Caco-2 (cell line): Measurements from ENCODE around the gene EEF1AKMT1. TPM values are rescaled to one million over a fixed set of nuclear protein-coding genes. Genes with fewer than 3 reads are reported as not detected.

Source experiments
- BruUV-seq: library from RNA; stranded (reverse); fragments of 400-500 nt; replicated peaks from 2 replicates; lab custom pipeline; 2021; lab: Mats Ljungman, UMichigan
- CTCF ChIA-PET: fragments of 300-600 bp; sonication (Branson Sonifier 250); formaldehyde crosslinking; loops from one replicate; lab custom pipeline; 2022; ENCODE audit warnings: antibody characterized with exemption; lab: Charles Lee
- POLR2A ChIA-PET: fragments of 300-600 bp; sonication (Branson Sonifier 250); formaldehyde crosslinking; loops from one replicate; lab custom pipeline; 2022; ENCODE audit warnings: antibody characterized with exemption; lab: Charles Lee
- DNase-seq, 2 experiments: peaks; one replicate each; pipeline versions ENCODE4 v3.0.0 to v3.0.0-alpha.2; 2020 to 2022
- H3K27me3 ChIP-seq: replicated peaks from 2 replicates; pipeline ENCODE4 v1.6.0; 2011; ENCODE audit warnings: low read length; ENCODE audit not compliant: control insufficient read depth, insufficient read depth
- H3K36me3 ChIP-seq: 2 replicates; pipeline ENCODE4 v1.5.1; 2011; ENCODE audit warnings: low read length; ENCODE audit not compliant: control insufficient read depth, insufficient read depth
- H3K4me1 ChIP-seq: fragments of 250-450 bp; sonication (Bioruptor Pico); 2 replicates; pipeline ENCODE4 v1.5.1; 2020; ENCODE audit warnings: mild to moderate bottlenecking
- H3K4me3 ChIP-seq: 2 replicates; pipeline ENCODE4 v1.5.1; 2011; ENCODE audit warnings: low read depth, mild to moderate bottlenecking, control low read depth, low read length
- H3K9me3 ChIP-seq: fragments of 250-450 bp; sonication (Bioruptor Pico); 2 replicates; pipeline ENCODE4 v1.5.1; 2020; ENCODE audit warnings: mild to moderate bottlenecking, moderate library complexity
- H3K27ac Mint-ChIP-seq: one replicate; pipeline ENCODE4 v1.8.0; 2022; ENCODE audit warnings: mixed read lengths; ENCODE audit not compliant: unreplicated experiment
- H3K27me3 Mint-ChIP-seq: one replicate; pipeline ENCODE4 v1.8.0; 2022; ENCODE audit warnings: mixed read lengths; ENCODE audit not compliant: insufficient read depth, unreplicated experiment
- H3K36me3 Mint-ChIP-seq: one replicate; pipeline ENCODE4 v1.8.0; 2022; ENCODE audit warnings: mild to moderate bottlenecking, mixed read lengths; ENCODE audit not compliant: insufficient read depth, unreplicated experiment
- H3K4me1 Mint-ChIP-seq: one replicate; pipeline ENCODE4 v1.8.0; 2022; ENCODE audit warnings: low read depth, mixed read lengths; ENCODE audit not compliant: unreplicated experiment
- H3K4me3 Mint-ChIP-seq: one replicate; pipeline ENCODE4 v1.8.0; 2022; ENCODE audit warnings: mild to moderate bottlenecking, moderate library complexity, mixed read lengths; ENCODE audit not compliant: unreplicated experiment
- H3K9me3 Mint-ChIP-seq: one replicate; pipeline ENCODE4 v1.8.0; 2022; ENCODE audit warnings: mixed read lengths; ENCODE audit not compliant: unreplicated experiment
- CTCF ChIP-seq, 2 experiments: fragments of 200-600 bp in 1 of 2; IDR thresholded peaks; 1 replicate in 1 of 2; 2 replicates in 1 of 2; pipeline versions ENCODE4 v1.5.1 to v1.8.0; 2011 to 2022; ENCODE audit warnings: antibody characterized with exemption in 1 of 2, control low read depth in 1 of 2, inconsistent platforms in 1 of 2, low read depth in 1 of 2, low read length in 1 of 2, mild to moderate bottlenecking in 1 of 2, moderate library complexity in 1 of 2; ENCODE audit not compliant: insufficient read depth in 1 of 2, severe bottlenecking in 1 of 2, unreplicated experiment in 1 of 2
- intact Hi-C: fragments of 100-400 bp; cut with micrococcal nuclease; formaldehyde crosslinking; loops from one replicate; pipeline ENCODE4 v1.10.0; 2022; ENCODE audit not compliant: unreplicated experiment
- total RNA-seq: library from RNA; stranded (reverse); gene quantifications from 2 replicates; pipeline ENCODE4 v1.2.3, GENCODE V29; 2022

The EEF1AKMT1 gene
- total RNA-seq, 1 experiment from 2014 or later, result 8.6 TPM

GRCh38 chr13:20776751-20777150, 3.0 kb upstream of the EEF1AKMT1 start:
- no peaks in the 10 kb centered on the region for H3K36me3 ChIP-seq
- no peak for DNase-seq
- no peaks in the 10 kb centered on the region for H3K9me3 Mint-ChIP-seq
- POLR2A ChIA-PET, result no interaction called here
- H3K27me3 ChIP-seq, result no peaks in the 10 kb centered on the region
- no peaks in the 10 kb centered on the region for H3K9me3 ChIP-seq
- CTCF ChIA-PET, result no interaction called here
- H3K27me3 Mint-ChIP-seq, result no peaks in the 10 kb centered on the region
- no peak overlapping the region for H3K27ac Mint-ChIP-seq
- H3K36me3 Mint-ChIP-seq, result peaks cover 39% of the 10 kb centered on the region
- peaks cover 9% of the 10 kb centered on the region for H3K4me1 ChIP-seq
- H3K4me1 Mint-ChIP-seq, result peaks cover 7% of the 10 kb centered on the region
- H3K4me3 ChIP-seq, result no peak overlapping the region
- TF ChIP-seq CTCF (IDR thresholded peaks at IDR 0.05; ENCODE audit: insufficient read depth in 1 of 2, low read depth in 1 of 2, low read length in 1 of 2, severe bottlenecking in 1 of 2, unreplicated experiment in 1 of 2), result no peak
- no TSS peak for BruUV-seq
- no peak overlapping the region for H3K4me3 Mint-ChIP-seq
- intact Hi-C loops, result no loop called here

GRCh38 chr13:20775961-20776360, 2.2 kb upstream of the EEF1AKMT1 start:
- ChIA-PET POLR2A (no interaction called here), CTCF (no interaction called here)
- H3K9me3 Mint-ChIP-seq, result no peaks in the 10 kb centered on the region
- intact Hi-C loops, result no loop called here
- BruUV-seq, result no TSS peak
- Histone ChIP-seq H3K27me3 (no peaks in the 10 kb centered on the region), H3K9me3 (no peaks in the 10 kb centered on the region), H3K4me1 (peaks cover 9% of the 10 kb centered on the region), H3K36me3 (no peaks in the 10 kb centered on the region), H3K4me3 (no peak overlapping the region)
- peaks cover 34% of the 10 kb centered on the region for H3K36me3 Mint-ChIP-seq
- H3K4me3 Mint-ChIP-seq, result no peak overlapping the region
- peaks cover 7% of the 10 kb centered on the region for H3K4me1 Mint-ChIP-seq
- no peak overlapping the region for H3K27ac Mint-ChIP-seq
- TF ChIP-seq CTCF (IDR thresholded peaks at IDR 0.05; ENCODE audit: insufficient read depth in 1 of 2, low read depth in 1 of 2, low read length in 1 of 2, severe bottlenecking in 1 of 2, unreplicated experiment in 1 of 2), result no peak
- H3K27me3 Mint-ChIP-seq, result no peaks in the 10 kb centered on the region
- no peak for DNase-seq

GRCh38 chr13:20774746-20775145, 985 bp upstream of the EEF1AKMT1 start:
- no peak for TF ChIP-seq CTCF (IDR thresholded peaks at IDR 0.05; ENCODE audit: insufficient read depth in 1 of 2, low read depth in 1 of 2, low read length in 1 of 2, severe bottlenecking in 1 of 2, unreplicated experiment in 1 of 2)
- Histone ChIP-seq H3K9me3 (no peaks in the 10 kb centered on the region), H3K27me3 (no peaks in the 10 kb centered on the region), H3K4me1 (peaks cover 9% of the 10 kb centered on the region), H3K36me3 (no peaks in the 10 kb centered on the region), H3K4me3 (no peak overlapping the region)
- intact Hi-C loops, result loop anchor here (5.0 kb wide), 2 partner anchors 42 to 277 kb away; no protein-coding TSS in a partner anchor
- TSS peak; percentile 68 for BruUV-seq
- no peaks in the 10 kb centered on the region for H3K27me3 Mint-ChIP-seq
- no peak overlapping the region for H3K27ac Mint-ChIP-seq
- peak overlapping the region; percentile 87 for H3K4me3 Mint-ChIP-seq
- ChIA-PET POLR2A (interaction anchor here (0.6 kb wide), 1 partner anchor 295 kb away, joined by 5 read pairs; no protein-coding TSS in a partner anchor), CTCF (no interaction called here)
- peaks cover 10% of the 10 kb centered on the region for H3K4me1 Mint-ChIP-seq
- peaks cover 33% of the 10 kb centered on the region for H3K36me3 Mint-ChIP-seq
- peaks cover 5% of the 10 kb centered on the region for H3K9me3 Mint-ChIP-seq
- no peak for DNase-seq
